ENCODE data around the gene PPIL6.

The PPIL6 gene

DNA sequence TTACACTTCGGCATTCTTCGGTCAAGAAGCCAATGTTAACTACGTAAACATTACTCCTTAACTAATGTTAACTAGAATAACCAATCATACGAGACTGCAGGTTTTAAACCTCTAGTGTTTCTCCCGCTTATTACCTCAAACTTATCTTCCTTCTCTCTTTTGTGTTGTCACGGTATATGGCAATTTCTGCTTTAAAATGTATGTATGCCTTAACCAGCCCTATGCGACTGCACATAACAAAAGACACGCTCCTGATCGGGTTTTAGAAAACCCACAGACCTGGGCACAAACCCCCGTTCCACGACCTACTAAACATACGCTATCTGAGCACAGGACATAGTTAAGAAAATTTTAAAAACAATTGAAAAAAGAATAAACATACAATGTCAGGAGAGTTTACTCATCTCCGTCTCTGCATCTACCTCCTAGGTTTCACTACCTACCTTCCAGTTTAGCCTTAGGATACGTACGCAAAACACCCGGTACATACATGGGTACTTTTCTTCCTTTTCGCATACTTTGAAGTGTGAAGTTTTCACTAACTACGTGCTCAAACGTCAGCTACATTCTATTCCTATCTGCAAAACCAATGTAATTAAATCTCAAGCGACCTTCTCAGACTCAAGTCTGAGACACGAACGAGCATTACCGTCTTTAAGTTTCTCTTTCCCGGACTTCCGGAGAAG lies 59.2 kb downstream of the PPIL6 start:
- TF ChIP-seq, protein P1, sequence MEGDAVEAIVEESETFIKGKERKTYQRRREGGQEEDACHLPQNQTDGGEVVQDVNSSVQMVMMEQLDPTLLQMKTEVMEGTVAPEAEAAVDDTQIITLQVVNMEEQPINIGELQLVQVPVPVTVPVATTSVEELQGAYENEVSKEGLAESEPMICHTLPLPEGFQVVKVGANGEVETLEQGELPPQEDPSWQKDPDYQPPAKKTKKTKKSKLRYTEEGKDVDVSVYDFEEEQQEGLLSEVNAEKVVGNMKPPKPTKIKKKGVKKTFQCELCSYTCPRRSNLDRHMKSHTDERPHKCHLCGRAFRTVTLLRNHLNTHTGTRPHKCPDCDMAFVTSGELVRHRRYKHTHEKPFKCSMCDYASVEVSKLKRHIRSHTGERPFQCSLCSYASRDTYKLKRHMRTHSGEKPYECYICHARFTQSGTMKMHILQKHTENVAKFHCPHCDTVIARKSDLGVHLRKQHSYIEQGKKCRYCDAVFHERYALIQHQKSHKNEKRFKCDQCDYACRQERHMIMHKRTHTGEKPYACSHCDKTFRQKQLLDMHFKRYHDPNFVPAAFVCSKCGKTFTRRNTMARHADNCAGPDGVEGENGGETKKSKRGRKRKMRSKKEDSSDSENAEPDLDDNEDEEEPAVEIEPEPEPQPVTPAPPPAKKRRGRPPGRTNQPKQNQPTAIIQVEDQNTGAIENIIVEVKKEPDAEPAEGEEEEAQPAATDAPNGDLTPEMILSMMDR (conservative IDR thresholded peaks at IDR 0.05; ENCODE audit: control insufficient read depth, insufficient read depth, low read depth, low read length) = no peak
- DNase-seq (ENCODE audit: low read depth) = peak; percentile 33
- H3K4me3 ChIP-seq (ENCODE audit: control insufficient read depth, low read depth, low read length) = peak overlapping the region; percentile 66

DNA sequence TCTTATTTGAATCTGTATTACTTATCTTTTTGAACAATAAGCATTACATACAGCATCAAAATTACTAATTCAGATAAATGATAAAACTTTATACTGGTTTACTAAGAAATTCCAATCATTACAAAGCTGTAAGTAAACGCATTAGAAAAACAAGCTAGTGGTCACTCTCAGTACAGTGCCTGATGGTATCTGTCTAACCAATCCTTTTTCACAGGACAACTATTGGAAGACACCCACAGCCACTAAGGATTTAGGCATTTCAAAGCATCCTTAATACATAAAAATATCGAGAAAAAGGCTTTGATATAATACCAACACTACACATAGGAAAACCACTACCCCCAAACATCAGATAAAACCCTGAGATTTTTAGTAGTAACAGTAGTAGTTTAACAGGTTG lies 60.7 kb downstream of the PPIL6 start:
- peak; percentile 38 for DNase-seq (ENCODE audit: low read depth)
- peak overlapping the region; percentile 66 for H3K4me3 ChIP-seq (ENCODE audit: control insufficient read depth, low read depth, low read length)

DNA sequence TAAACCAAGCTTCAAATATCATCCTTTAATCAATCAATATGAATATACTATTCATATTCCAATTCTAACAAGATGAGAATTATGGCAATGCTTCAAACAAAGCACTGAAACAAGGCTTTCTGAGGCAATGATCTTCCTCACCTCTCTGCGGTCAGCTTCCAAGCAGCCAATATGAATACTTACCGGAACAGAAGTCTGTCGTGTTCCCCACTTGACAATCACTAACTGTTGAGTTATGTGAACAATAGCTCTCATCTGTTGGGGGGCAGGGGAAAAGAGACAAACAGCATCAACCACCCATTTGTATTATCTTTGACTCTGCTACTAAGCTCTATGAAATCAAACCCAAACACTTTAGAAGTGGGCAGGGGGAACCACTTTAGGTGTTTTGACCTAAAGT lies 62.7 kb downstream of the PPIL6 start:
- no peak overlapping the region for H3K4me3 ChIP-seq (ENCODE audit: control insufficient read depth, low read depth, low read length)
- TF ChIP-seq, protein P1 (conservative IDR thresholded peaks at IDR 0.05; ENCODE audit: control insufficient read depth, insufficient read depth, low read depth, low read length) = no peak
- no peak for DNase-seq (ENCODE audit: low read depth)

More for the DNA sequence above, 60.7 kb downstream of the PPIL6 start:
- TF ChIP-seq, protein P1 (conservative IDR thresholded peaks at IDR 0.05; ENCODE audit: control insufficient read depth, insufficient read depth, low read depth, low read length) = no peak

DNA sequence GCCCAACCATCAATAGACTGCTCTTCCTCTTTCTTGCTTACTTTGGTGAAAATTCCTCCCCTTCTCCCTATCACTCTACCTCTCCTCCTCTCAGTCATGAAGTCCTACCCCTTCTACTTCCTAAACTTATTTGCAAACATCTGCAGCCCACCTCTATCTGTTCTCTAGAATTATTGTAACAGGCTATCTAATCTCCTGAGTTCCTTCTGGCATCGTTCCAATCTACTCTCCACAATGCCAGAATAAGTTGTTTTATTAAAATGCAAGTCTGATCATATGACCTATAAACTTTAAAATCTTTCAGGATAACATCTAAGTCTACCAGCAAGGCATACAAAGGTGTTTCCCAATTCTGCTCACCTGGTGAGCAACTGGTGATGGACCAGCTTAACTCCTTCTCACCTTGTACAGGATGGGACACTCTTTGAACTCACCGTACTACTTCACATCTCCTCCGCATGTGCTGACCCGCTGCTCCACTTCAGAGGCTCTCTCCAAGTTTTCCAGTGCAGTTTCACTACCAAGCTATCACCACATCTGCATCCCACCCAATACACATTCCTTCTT lies 66.0 kb downstream of the PPIL6 start:
- no peak for DNase-seq (ENCODE audit: low read depth)
- TF ChIP-seq, protein P1 (conservative IDR thresholded peaks at IDR 0.05; ENCODE audit: control insufficient read depth, insufficient read depth, low read depth, low read length) = no peak
- no peak overlapping the region for H3K4me3 ChIP-seq (ENCODE audit: control insufficient read depth, low read depth, low read length)

DNA sequence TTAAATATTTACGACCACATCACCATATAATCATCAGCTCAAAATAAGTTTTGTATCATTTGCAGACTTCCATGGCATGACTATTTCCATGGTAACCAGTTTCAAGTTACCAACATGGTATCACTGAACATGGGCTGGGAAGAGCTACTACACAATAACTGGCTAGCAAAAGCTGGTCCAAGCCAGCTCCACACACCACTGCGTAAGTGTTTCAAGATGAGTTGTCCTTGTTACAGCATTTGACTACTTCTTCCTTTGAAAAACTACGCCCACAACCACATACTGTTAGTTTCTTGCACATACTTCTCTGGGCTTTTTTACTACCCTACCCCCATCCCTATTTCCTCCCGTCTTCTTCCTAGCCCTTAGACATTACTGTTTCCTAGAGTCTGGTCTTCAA lies 66.7 kb downstream of the PPIL6 start:
- DNase-seq (ENCODE audit: low read depth) = peak; percentile 63
- TF ChIP-seq, protein P1 (conservative IDR thresholded peaks at IDR 0.05; ENCODE audit: control insufficient read depth, insufficient read depth, low read depth, low read length) = no peak
- no peak overlapping the region for H3K4me3 ChIP-seq (ENCODE audit: control insufficient read depth, low read depth, low read length)

DNA sequence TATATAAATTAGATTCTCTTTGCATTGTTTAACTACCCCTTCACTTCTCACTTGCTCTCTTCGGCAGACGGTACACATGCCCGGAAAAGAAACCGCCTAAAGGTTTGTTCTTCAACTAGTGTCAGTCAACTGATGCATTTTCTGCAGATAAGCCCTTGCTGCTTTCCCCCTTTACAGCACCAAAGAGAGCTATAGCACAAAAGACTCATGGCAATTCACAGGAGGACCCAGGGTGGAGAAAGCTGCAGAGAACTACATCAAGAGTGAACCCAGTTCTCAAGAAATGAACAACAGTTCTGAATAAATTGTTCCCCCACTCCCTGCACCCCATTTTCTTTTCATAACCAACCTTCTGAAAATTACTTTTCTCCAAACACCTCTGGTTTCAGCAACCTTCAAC lies 67.1 kb downstream of the PPIL6 start:
- no peak for DNase-seq (ENCODE audit: low read depth)
- H3K4me3 ChIP-seq (ENCODE audit: control insufficient read depth, low read depth, low read length) = no peak overlapping the region
- TF ChIP-seq, protein P1 (conservative IDR thresholded peaks at IDR 0.05; ENCODE audit: control insufficient read depth, insufficient read depth, low read depth, low read length) = no peak

Measured in fibroblast of mammary gland (primary cell).